Stimulated activated effector memory CD8-positive, alpha-beta T cell treated with anti-CD3 and anti-CD28 coated beads, Interleukin-12 subunit alpha, Interleukin-12 subunit beta, amount 100 ng/mL, for 72 hours (primary cell): ENCODE data around the gene SYK.
A peak's percentile ranks its signal among the peaks of the same experiment; 100 is the strongest.

Experiments used
- ATAC-seq: fragments of 150-1000 bp; cut with Tn5 transposase; 2 replicates; pipeline ENCODE4 v1.10.0; 2021
- DNase-seq, 2 donors: peaks; one replicate each; pipeline ENCODE4 v3.0.0; 2021 to 2022; ENCODE audit warnings: low spot score in 2 of 2
- H3K27ac Mint-ChIP-seq: one replicate; pipeline ENCODE4 v1.8.0; 2022; ENCODE audit warnings: mild to moderate bottlenecking, mixed read lengths
- H3K36me3 Mint-ChIP-seq: one replicate; pipeline ENCODE4 v1.8.0; 2022; ENCODE audit warnings: mild to moderate bottlenecking, mixed read lengths
- H3K4me1 Mint-ChIP-seq: one replicate; pipeline ENCODE4 v1.8.0; 2022; ENCODE audit warnings: mixed read lengths
- H3K4me3 Mint-ChIP-seq: one replicate; pipeline ENCODE4 v1.8.0; 2022; ENCODE audit warnings: mild to moderate bottlenecking, mixed read lengths
- H3K9me3 Mint-ChIP-seq: one replicate; pipeline ENCODE4 v1.8.0; 2022; ENCODE audit warnings: mixed read lengths

The SYK gene

GRCh38 chr9:90864779-90865178 is 63.2 kb downstream of the SYK start:
- H3K4me3 Mint-ChIP-seq, result no peak overlapping the region
- DNase-seq, result no peak
- no peak overlapping the region for H3K27ac Mint-ChIP-seq
- no peaks in the 10 kb centered on the region for H3K4me1 Mint-ChIP-seq
- no peaks in the 10 kb centered on the region for H3K9me3 Mint-ChIP-seq
- no peak for ATAC-seq
- no peaks in the 10 kb centered on the region for H3K36me3 Mint-ChIP-seq

DNA sequence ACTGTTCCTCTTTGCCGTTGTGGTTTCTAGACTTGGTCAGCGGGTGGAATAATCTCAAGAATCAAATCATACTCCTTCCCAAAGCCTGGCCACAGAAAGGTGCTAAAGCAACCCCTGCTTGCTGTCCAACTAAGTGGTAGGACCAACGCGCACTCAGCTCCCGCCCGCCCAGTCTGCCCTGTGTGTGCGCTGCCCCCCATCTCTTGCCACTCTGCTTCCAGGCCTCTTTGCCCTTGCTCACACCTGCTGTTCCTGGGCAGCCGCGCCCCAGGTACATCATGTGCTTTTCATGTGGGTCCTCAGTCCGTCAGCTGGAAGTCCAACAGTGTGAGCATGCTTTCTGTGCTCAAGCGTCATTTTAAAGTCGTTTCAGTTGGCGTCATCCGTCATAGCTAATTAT is 65.5 kb downstream of the SYK start:
- Mint-ChIP-seq H3K4me1 (no peaks in the 10 kb centered on the region), H3K36me3 (no peaks in the 10 kb centered on the region), H3K9me3 (no peaks in the 10 kb centered on the region), H3K27ac (no peak overlapping the region), H3K4me3 (no peak overlapping the region)
- DNase-seq, result no peak
- no peak for ATAC-seq

- no peak for ATAC-seq
- Mint-ChIP-seq H3K9me3 (no peaks in the 10 kb centered on the region), H3K27ac (no peak overlapping the region), H3K36me3 (peaks cover 2% of the 10 kb centered on the region), H3K4me1 (no peaks in the 10 kb centered on the region), H3K4me3 (no peak overlapping the region)
- DNase-seq, result no peak
Measured at GRCh38 chr9:90868555-90868954, 66.9 kb downstream of the SYK start.

DNA sequence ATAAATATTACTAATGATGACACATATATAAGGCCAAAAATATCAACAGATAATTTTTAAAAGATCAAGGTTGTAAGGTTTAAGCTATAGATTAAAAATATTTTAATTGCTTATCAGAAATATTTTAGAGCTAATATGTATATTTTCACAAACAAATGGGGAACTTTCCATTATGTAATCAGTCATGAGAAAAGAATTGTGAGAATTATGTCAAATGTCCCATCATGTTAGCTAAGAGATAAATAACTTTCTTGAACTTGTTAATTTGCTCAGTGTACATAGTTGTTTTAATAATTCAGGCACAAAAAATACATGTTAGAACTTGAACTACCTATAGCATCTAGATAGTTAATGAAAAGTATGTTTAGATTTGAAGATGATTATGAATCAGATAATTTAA is 67.7 kb downstream of the SYK start:
- ATAC-seq (no peak), DNase-seq (no peak)
- Mint-ChIP-seq H3K36me3 (peaks cover 6% of the 10 kb centered on the region), H3K27ac (no peak overlapping the region), H3K9me3 (no peaks in the 10 kb centered on the region), H3K4me3 (no peak overlapping the region), H3K4me1 (no peaks in the 10 kb centered on the region)

DNA sequence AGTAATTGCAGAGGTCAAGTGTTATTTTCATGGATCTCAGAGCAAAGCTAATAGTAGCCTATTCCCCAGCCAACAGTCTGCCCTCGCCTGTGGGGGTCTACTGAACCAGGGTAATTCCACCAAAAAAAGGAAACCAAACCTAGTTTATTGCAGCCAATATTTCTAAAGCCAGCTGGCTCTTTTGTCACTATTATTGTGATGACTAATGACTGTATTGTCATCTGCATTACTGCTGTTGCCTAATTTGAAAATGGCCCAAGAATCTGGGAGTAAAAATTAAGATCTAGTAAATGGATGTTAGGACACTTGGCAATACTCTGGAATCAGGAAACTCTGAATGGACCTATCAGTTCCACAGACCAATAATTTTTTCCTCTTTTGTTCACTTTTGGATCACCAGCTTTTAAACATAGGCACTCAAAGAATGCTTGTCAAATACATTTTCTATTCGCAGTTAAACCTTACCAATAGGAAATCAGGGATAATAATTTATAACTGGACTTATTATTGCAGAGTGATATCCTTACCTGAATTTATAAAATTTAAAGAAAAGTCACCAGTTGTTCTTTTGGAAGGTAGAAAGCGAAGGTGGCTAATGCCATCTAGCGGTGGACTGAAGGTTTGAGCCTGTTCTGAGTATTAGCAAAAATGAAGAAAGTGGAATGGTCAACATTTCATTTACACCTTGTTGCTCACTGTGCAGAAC is 69.2 kb downstream of the SYK start:
- Mint-ChIP-seq H3K36me3 (peaks cover 6% of the 10 kb centered on the region), H3K4me1 (no peaks in the 10 kb centered on the region), H3K4me3 (no peak overlapping the region), H3K9me3 (no peaks in the 10 kb centered on the region), H3K27ac (no peak overlapping the region)
- no peak for DNase-seq
- no peak for ATAC-seq

- ATAC-seq (no peak), DNase-seq (no peak)
- Mint-ChIP-seq H3K36me3 (peaks cover 6% of the 10 kb centered on the region), H3K27ac (no peak overlapping the region), H3K9me3 (no peaks in the 10 kb centered on the region), H3K4me3 (no peak overlapping the region), H3K4me1 (no peaks in the 10 kb centered on the region)
Measured at GRCh38 chr9:90871327-90871935, 69.8 kb downstream of the SYK start.

- peak; percentile 78 for ATAC-seq
- no peaks in the 10 kb centered on the region for H3K9me3 Mint-ChIP-seq
- H3K4me1 Mint-ChIP-seq, result no peaks in the 10 kb centered on the region
- H3K36me3 Mint-ChIP-seq, result peaks cover 6% of the 10 kb centered on the region
- no peak overlapping the region for H3K4me3 Mint-ChIP-seq
- H3K27ac Mint-ChIP-seq, result no peak overlapping the region
- DNase-seq, result no peak
Measured at GRCh38 chr9:90872835-90873294, 71.2 kb downstream of the SYK start.

- ATAC-seq (no peak), DNase-seq (no peak)
- Mint-ChIP-seq H3K4me1 (no peaks in the 10 kb centered on the region), H3K4me3 (no peak overlapping the region), H3K27ac (no peak overlapping the region), H3K36me3 (peaks cover 6% of the 10 kb centered on the region), H3K9me3 (no peaks in the 10 kb centered on the region)
Measured at GRCh38 chr9:90873422-90873821, 71.8 kb downstream of the SYK start.

- H3K4me3 Mint-ChIP-seq, result no peak overlapping the region
- no peaks in the 10 kb centered on the region for H3K9me3 Mint-ChIP-seq
- DNase-seq (no peak), ATAC-seq (no peak)
- H3K4me1 Mint-ChIP-seq, result no peaks in the 10 kb centered on the region
- no peak overlapping the region for H3K27ac Mint-ChIP-seq
- peaks cover 6% of the 10 kb centered on the region for H3K36me3 Mint-ChIP-seq
Measured at GRCh38 chr9:90874194-90874593, 72.6 kb downstream of the SYK start.

- ATAC-seq (no peak), DNase-seq (no peak)
- peaks cover 3% of the 10 kb centered on the region for H3K36me3 Mint-ChIP-seq
- no peak overlapping the region for H3K4me3 Mint-ChIP-seq
- no peaks in the 10 kb centered on the region for H3K4me1 Mint-ChIP-seq
- no peak overlapping the region for H3K27ac Mint-ChIP-seq
- no peaks in the 10 kb centered on the region for H3K9me3 Mint-ChIP-seq
Measured at GRCh38 chr9:90878562-90878961, 76.9 kb downstream of the SYK start.

DNA sequence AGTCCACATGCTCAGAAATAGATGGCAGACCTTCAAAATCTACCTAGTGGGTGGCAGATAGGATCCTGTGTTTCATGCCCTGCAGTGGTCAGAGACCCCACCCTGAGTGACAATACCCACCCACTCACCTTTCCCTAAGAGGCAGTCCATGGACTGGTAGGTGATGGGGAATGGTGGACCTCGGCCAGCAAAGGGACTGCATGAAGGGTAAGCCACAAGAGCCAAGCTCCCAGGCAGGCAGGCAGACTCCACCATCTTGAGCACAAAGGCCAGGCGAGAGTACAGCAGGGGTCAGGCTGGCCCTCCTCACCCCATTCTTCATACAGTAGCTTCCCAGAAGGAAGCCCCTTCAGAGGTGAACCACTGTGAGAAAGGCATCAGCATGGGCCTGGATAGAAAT is 78.4 kb downstream of the SYK start:
- no peaks in the 10 kb centered on the region for H3K9me3 Mint-ChIP-seq
- H3K4me3 Mint-ChIP-seq, result no peak overlapping the region
- ATAC-seq (no peak), DNase-seq (no peak)
- H3K36me3 Mint-ChIP-seq, result no peaks in the 10 kb centered on the region
- H3K27ac Mint-ChIP-seq, result no peak overlapping the region
- H3K4me1 Mint-ChIP-seq, result no peaks in the 10 kb centered on the region

- Mint-ChIP-seq H3K36me3 (no peaks in the 10 kb centered on the region), H3K9me3 (peaks cover 6% of the 10 kb centered on the region), H3K4me3 (no peak overlapping the region), H3K27ac (no peak overlapping the region), H3K4me1 (no peaks in the 10 kb centered on the region)
- DNase-seq (no peak), ATAC-seq (no peak)
Measured at GRCh38 chr9:90880669-90881068, 79.0 kb downstream of the SYK start.

GRCh38 chr9:90881648-90882047 is 80.0 kb downstream of the SYK start:
- no peak for ATAC-seq
- no peak for DNase-seq
- H3K4me3 Mint-ChIP-seq, result no peak overlapping the region
- no peaks in the 10 kb centered on the region for H3K4me1 Mint-ChIP-seq
- H3K36me3 Mint-ChIP-seq, result no peaks in the 10 kb centered on the region
- H3K27ac Mint-ChIP-seq, result no peak overlapping the region
- peaks cover 6% of the 10 kb centered on the region for H3K9me3 Mint-ChIP-seq

GRCh38 chr9:90882991-90883600 is 81.5 kb downstream of the SYK start:
- no peak for DNase-seq
- Mint-ChIP-seq H3K36me3 (no peaks in the 10 kb centered on the region), H3K27ac (no peak overlapping the region), H3K9me3 (peaks cover 6% of the 10 kb centered on the region), H3K4me1 (no peaks in the 10 kb centered on the region), H3K4me3 (no peak overlapping the region)
- no peak for ATAC-seq

GRCh38 chr9:90883661-90884060 is 82.0 kb downstream of the SYK start:
- no peaks in the 10 kb centered on the region for H3K4me1 Mint-ChIP-seq
- no peaks in the 10 kb centered on the region for H3K36me3 Mint-ChIP-seq
- DNase-seq, result no peak
- H3K27ac Mint-ChIP-seq, result no peak overlapping the region
- H3K9me3 Mint-ChIP-seq, result peaks cover 6% of the 10 kb centered on the region
- H3K4me3 Mint-ChIP-seq, result no peak overlapping the region
- no peak for ATAC-seq

DNA sequence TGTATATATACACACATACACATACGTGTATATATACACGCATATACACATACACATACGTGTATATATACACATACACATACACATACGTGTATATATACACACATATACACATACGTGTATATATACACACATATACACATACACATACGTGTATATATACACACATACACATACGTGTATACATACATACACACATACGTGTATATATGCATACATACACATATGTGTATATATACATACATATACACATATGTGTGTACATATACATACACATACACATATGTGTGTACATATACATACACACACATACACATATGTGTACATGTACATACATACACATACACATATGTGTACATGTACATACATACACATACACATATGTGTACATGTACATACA is 82.6 kb downstream of the SYK start:
- ATAC-seq, result no peak
- Mint-ChIP-seq H3K4me1 (no peaks in the 10 kb centered on the region), H3K36me3 (no peaks in the 10 kb centered on the region), H3K9me3 (peaks cover 6% of the 10 kb centered on the region), H3K27ac (no peak overlapping the region), H3K4me3 (no peak overlapping the region)
- no peak for DNase-seq
